ENCODE results near the gene ERC2. TPM values are rescaled to one million over a fixed set of nuclear protein-coding genes. Genes with fewer than 3 reads are reported as not detected.

ERC2 gene
- total RNA-seq, 1 donor from 2014 or later, result 0.35 TPM

DNA sequence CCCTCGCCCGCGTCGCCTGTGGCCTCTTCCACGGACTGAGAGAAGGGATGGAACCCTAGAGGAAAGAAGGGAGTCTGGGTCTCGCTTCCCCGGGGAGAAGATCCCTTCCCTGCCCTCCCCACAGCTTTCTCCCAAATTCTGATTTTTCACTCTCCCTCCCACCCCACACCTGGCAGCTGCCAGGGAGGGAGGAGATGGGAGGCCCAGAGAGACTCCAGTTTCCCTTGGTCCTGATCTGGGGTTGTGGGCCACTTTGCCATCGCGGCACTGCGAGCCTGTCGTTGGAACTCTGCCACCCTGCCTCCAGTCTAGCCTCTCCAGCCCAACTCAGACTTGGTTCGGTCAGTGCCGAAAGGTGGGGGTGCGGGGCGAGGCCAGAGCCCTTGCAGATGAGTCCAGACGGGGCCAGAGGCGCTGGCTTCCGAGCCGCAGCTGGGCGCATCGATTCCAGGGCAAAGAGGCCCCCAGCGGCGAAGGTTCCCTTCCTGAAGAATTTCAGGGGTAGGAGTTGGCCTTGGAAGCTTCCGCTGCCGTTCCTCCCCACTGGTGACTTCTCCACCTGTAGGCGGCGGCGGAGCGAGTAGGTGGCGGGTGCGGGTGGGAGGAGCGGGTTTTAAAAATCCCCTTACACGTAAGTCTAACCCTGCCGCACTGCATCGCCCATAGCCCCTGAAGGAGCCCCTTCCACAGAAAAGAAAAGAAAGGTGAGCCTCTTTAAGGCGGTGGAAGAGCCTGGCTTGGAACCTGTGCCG, 986.3 kb downstream of the ERC2 start:
- Mint-ChIP-seq H3K36me3 (ENCODE audit: unreplicated experiment) (peaks cover 11% of the 10 kb centered on the region), H3K27me3 (ENCODE audit: unreplicated experiment) (no peaks in the 10 kb centered on the region), H3K4me1 (ENCODE audit: unreplicated experiment) (peaks cover 52% of the 10 kb centered on the region), H3K27ac (ENCODE audit: unreplicated experiment) (peak overlapping the region; percentile 65), H3K4me3 (ENCODE audit: unreplicated experiment) (peak overlapping the region; percentile 73), H3K9me3 (ENCODE audit: unreplicated experiment) (no peaks in the 10 kb centered on the region)
- peak; percentile 20 for TF ChIP-seq CTCF (IDR thresholded peaks at IDR 0.05)
- no peak for DNase-seq (ENCODE audit: extremely low spot score, unreplicated experiment)

DNA sequence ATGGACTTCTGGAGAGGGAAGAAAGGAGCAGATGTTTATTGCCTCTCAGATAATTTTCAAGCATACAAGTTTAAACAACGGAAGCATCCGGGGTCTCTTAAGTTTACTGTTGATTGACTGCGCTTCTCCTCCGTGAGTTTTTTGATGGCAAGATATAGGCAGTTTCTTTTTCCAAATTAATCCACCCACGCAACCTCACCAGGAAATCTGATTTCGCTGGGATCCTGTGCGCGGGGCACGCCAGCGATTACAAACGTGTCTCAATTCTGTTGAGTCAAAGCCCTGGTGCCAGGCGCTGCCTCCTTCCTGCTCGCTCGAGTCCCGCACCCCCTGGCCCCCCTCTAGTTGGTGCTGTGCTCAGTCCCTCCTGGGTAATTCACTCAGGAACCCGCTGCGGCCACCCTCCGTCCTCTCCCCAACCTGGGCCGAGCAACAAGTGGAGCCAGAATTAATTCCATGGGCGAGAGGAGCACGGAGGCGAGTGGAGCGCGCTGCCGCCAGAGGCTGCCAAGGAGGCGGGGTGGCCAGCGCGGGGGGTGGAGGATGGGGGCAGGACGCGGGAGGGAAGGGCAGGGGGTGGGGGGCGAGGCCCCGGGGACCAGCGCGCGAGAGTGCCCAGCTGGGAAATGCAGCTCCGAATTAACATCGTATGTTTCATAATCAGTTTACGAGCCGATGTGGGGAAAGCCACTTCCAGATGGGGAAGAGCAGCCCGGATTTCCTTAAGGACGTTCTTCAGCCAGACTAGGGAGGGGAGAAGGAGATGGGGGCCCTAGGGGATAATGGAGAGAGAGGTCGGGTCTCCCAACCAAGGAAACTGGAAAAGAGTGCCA, 987.1 kb downstream of the ERC2 start:
- no peak for DNase-seq (ENCODE audit: extremely low spot score, unreplicated experiment)
- H3K27ac Mint-ChIP-seq (ENCODE audit: unreplicated experiment), result peak overlapping the region; percentile 65

DNA sequence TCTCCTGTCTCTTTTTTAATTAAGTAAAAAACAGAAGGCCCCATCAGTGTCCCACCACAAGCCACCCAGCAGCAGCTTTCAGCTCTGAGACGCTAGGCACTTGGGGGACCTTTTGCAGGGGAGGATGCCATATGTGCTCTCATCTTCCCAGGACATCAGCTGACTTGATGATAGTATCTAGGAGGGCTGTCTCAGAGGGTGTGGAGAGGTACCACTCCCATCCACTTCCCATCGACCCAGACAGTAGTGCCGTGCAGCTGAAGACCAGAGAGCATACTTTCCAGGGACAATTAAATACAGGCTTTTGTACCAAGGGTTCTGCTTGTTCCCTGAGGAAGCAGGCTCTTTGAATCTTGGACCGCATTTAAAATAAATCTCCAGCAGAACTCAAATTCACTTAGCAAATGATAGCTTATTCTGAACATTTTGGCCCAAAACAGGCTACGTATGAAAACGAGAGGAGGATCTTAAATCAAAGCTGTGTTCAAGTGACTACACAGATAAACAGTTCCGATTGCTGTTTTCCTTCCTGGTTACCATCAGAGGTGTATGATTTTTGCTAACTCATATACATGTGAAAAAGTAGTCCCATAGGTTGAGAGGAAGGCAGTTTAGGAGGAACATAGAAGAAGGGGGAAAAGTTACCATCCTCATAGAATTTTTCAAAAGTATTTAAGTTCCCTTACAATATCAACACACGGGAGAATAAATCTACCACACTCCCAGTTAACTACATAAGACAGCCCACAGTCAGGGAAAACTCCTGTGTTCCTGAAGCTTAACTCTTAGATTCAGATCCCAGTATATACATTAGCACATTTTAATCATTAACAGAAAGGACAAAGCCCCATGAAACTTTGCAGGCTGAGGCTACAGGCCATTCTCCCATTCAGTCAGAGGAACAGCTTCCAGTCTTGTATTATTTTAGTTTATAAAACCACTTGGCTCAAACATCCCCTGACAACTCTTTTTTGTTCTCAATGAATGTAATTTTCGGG, 990.7 kb downstream of the ERC2 start:
- H3K9me3 Mint-ChIP-seq (ENCODE audit: unreplicated experiment), result no peaks in the 10 kb centered on the region
- H3K27ac Mint-ChIP-seq (ENCODE audit: unreplicated experiment), result no peak overlapping the region
- H3K27me3 Mint-ChIP-seq (ENCODE audit: unreplicated experiment), result no peaks in the 10 kb centered on the region
- no peak for TF ChIP-seq CTCF (IDR thresholded peaks at IDR 0.05)
- peaks cover 33% of the 10 kb centered on the region for H3K36me3 Mint-ChIP-seq (ENCODE audit: unreplicated experiment)
- no peak overlapping the region for H3K4me3 Mint-ChIP-seq (ENCODE audit: unreplicated experiment)
- peak; percentile 49 for DNase-seq (ENCODE audit: extremely low spot score, unreplicated experiment)
- H3K4me1 Mint-ChIP-seq (ENCODE audit: unreplicated experiment), result peaks cover 25% of the 10 kb centered on the region

More for the DNA sequence above, 987.1 kb downstream of the ERC2 start:
- Mint-ChIP-seq H3K9me3 (ENCODE audit: unreplicated experiment) (no peaks in the 10 kb centered on the region), H3K27me3 (ENCODE audit: unreplicated experiment) (no peaks in the 10 kb centered on the region), H3K4me3 (ENCODE audit: unreplicated experiment) (peak overlapping the region; percentile 73), H3K4me1 (ENCODE audit: unreplicated experiment) (peaks cover 56% of the 10 kb centered on the region), H3K36me3 (ENCODE audit: unreplicated experiment) (peaks cover 16% of the 10 kb centered on the region)
- TF ChIP-seq CTCF (IDR thresholded peaks at IDR 0.05), result peak; percentile 12

- DNase-seq (ENCODE audit: extremely low spot score, unreplicated experiment), result no peak
- H3K4me1 Mint-ChIP-seq (ENCODE audit: unreplicated experiment), result peaks cover 15% of the 10 kb centered on the region
- no peak overlapping the region for H3K27ac Mint-ChIP-seq (ENCODE audit: unreplicated experiment)
Observed at GRCh38 chr3:55476515-55476914, 991.8 kb downstream of the ERC2 start.

More at GRCh38 chr3:55476515-55476914, 991.8 kb downstream of the ERC2 start:
- no peak overlapping the region for H3K4me3 Mint-ChIP-seq (ENCODE audit: unreplicated experiment)
- peaks cover 40% of the 10 kb centered on the region for H3K36me3 Mint-ChIP-seq (ENCODE audit: unreplicated experiment)
- no peaks in the 10 kb centered on the region for H3K9me3 Mint-ChIP-seq (ENCODE audit: unreplicated experiment)
- H3K27me3 Mint-ChIP-seq (ENCODE audit: unreplicated experiment), result no peaks in the 10 kb centered on the region
- TF ChIP-seq CTCF (IDR thresholded peaks at IDR 0.05), result no peak
